Articular chondrocyte of knee joint (primary cell): Measurements from ENCODE around the gene PPP6C. TPM values are rescaled to one million over a fixed set of nuclear protein-coding genes. Genes with fewer than 3 reads are reported as not detected.

Source experiments
- total RNA-seq: library from RNA; depleted of rRNA; stranded (reverse); fragments of >200 nt; gene quantifications from 2 replicates; pipeline ENCODE4 v1.2.3, GENCODE V29; 2012

The PPP6C gene
- 36.5 and 43.4 TPM in 2 replicates for total RNA-seq

DNA sequence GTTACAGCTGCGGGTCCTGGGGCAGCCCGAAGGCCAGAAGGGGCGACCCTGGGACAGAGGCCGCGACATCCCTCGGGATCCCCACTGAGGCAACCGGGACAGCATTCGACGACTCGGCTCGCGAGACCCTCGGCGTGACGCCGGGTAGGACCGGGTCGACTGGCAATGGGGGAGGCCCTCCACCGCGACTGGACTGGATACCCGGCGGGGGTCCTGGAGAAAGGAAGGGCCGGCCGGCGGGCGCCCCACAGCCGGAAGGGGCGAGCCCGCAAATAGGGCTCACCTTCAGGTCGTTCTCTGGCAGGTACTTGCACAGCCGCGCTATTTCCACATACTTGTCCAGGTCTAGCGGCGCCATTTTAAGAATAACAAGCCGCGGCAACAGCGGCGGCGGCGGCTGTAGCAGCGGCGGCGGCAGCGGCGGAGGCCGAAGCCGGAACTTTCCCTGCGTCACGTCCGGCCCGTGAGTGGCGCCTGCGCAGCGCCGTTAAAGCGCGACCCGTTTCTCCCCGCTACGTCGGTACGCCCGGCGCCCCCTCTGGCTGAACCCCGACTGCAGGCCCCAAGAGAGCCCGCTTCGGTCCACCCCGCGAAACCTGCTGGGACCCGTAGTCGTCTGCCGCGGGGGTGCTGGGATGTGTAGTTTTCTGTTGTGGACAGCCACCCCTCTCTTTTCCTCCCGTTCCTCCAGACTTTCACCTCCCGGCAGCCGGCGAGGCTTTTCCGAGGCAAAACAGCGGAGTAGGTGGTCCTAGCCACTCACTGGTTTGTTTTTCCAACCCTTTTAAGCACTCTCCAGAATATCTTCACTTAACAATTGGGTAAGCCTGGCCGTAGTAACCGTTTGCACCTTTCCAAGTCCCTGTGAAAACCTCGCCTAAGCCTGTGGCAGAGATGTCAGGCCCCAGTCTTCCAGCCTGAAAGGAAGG is at the start of gene PPP6C:
Gene PPP6C (minus strand): TSS at position 443 of the 929 bp plus-strand sequence. CDS start 85 bp downstream, at position 358.

DNA sequence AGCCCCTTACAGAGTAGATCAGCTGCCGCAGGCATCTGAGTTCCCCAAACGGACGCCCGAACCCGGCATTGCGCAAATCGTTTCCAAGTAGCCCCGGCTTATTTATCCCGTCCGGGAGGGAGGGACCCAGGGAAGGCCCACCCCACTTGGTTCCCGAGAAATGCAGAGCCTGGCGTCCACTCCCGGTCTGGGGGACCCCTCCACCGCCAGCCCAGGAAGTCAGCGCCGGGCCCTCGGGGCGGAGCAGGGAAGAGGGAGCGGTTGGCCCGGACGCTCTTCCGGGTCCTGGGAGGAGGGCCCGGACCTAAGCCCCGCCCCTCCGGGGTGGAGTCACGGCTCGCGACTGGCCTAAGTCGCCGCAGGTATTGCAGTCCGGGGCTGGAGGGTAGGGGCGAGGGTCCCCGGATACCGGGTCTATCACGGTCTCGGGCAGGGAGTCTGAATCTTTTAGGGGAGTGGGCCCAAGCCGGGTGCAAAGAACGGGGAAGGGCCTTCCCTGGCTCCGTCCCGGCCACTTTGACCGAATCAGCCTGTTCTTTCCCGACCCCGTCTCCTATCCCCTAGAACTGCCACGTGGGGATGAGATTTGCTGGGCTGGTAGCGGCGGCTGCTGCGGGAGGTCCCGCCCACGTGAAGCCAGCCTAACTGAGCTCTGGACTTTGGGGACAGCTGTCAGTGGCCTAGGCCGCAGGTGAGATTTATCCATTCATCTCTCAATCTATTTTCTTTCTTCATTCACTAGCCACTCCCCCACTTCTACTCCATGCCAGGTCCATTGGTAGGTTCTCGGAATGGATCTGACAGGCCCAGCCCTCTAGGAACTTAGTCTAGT is 10.8 kb upstream of the PPP6C start, which contains the start of gene RABEPK:
Gene RABEPK (plus strand): TSS at position 327 of the 832 bp plus-strand sequence. CDS start 2,472 bp downstream, outside the sequence.

DNA sequence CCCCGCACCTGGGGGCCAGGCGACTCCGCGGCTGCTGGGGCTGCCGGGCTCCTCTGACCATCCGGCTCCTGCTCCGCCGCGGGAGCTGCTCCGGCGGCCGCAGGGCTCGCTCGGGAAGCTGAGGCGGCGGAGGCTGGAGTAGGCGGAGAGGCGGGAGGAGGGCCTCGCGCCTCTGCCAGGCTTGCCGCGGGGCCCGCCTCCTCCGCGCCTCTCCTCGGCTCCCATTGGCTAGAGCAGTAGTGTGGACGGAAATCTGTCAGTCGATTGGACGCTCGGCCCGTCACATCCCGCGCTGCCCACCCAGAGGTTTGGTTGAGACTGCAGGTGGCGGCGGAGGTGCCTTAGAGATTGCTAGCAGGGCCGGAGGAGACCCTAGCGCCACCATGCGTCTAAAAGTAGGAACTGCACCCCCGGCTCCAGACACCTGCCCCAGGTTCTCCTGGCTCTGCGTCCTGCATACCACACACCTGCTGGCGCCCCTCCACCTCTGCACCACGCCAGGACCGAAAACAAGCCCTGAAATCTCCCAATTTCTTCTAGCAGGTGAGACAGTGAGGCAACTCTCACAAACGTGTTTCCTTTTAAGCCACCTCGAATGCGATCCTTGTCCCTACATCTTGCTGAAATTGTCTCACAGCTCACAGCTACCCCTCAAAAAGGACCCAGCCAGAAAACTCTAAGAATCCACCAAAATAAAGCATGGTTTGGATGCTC is 46.1 kb downstream of the PPP6C start, which contains the start of gene SCAI:
Gene SCAI (minus strand): TSS at position 152 of the 714 bp plus-strand sequence. CDS start 91 bp downstream, at position 61.

Other genes starting within 250 kb of the PPP6C start
- gene GOLGA1, start 248.7 kb downstream of the PPP6C start, total RNA-seq: 14.0 and 14.7 TPM in 2 replicates
- gene SCAI, start 46.3 kb downstream of the PPP6C start, total RNA-seq: 11.3 and 12.3 TPM in 2 replicates
- gene RABEPK, start 10.7 kb upstream of the PPP6C start, total RNA-seq: 23.5 and 24.4 TPM in 2 replicates
- gene HSPA5, start 51.5 kb upstream of the PPP6C start, total RNA-seq: 147 and 159 TPM in 2 replicates
- 59.5 and 65.0 TPM in 2 replicates for gene GAPVD1, start 72.0 kb upstream of the PPP6C start, total RNA-seq